T1000 (cell line): Measurements from ENCODE around the gene GUCA2A.

Source experiments
- DNase-seq: peaks from one replicate; lab custom pipeline; 2025; ENCODE audit warnings: mixed read lengths; lab: John Stamatoyannopoulos, UW

GUCA2A gene

DNA sequence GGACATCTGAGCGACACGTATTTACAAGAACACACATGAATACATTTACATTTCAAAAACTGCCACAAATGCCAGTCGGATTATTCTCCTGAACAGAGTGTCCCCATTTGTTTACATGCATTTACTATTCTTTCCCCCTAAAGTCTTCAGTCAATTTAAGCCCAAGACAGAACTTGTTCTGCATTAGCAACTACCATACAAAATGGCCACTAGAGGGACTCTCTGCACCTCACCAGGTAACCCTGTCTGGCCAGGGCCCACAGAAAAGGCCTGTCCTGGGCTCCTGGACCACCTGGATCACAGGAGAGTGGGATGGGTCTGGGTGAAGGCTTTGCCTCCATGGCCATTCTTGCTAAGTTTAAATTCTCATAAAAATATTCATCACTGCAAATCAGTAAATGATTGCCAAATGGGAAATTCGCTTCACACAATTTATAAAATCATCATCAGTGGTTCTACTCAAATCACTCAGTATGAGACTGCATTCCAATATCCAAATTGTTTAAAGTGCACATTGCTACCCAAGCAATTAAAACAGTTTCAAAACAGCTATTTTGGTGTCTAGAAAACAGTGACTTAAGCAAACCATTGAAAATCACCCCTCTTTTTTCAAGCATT is 12.5 kb upstream of the GUCA2A start:
- no peak for DNase-seq

GRCh38 chr1:42175314-42176054 is 10.9 kb upstream of the GUCA2A start:
- DNase-seq: no peak

GRCh38 chr1:42173961-42174735 is 9.6 kb upstream of the GUCA2A start:
- no peak for DNase-seq

DNA sequence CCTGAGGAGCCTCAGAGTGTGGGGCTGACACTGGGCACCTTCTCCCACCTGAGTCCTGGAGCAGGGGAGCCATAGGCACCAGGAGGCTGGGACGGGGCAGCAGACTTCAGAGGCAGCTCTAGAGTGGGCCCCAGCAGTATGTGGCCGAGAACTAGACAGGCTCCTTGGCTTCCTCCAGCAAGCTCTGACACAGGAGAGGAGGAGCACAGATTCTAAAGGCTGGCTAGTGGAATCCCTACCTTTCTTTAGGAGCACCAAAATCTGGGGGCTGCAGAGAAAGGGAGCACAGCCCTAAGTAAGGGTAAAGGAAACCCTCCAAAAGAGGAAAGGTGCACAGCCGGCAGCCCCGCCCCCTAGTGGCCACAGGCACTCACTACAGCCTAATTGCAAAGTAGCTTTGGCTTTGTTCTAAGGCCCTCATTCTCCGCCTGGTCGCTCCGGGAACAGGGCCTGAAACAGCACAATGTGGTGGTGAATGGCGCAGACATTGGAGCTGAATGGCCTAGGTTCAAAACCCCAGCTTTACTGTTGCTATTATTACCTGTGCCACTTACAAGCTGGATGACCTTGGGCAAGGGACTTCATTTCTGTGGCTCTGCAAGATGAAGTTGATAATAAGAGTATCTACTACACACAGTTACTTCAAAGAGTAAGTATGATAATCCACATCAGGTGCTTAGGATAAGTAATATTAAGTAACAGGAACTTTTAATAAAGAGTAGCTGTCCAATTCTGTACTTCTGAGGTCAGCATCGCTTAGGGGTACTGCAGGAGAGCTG is 8.8 kb upstream of the GUCA2A start:
- DNase-seq: peak; percentile 38

GRCh38 chr1:42172381-42173133 is 8.0 kb upstream of the GUCA2A start:
- no peak for DNase-seq

DNA sequence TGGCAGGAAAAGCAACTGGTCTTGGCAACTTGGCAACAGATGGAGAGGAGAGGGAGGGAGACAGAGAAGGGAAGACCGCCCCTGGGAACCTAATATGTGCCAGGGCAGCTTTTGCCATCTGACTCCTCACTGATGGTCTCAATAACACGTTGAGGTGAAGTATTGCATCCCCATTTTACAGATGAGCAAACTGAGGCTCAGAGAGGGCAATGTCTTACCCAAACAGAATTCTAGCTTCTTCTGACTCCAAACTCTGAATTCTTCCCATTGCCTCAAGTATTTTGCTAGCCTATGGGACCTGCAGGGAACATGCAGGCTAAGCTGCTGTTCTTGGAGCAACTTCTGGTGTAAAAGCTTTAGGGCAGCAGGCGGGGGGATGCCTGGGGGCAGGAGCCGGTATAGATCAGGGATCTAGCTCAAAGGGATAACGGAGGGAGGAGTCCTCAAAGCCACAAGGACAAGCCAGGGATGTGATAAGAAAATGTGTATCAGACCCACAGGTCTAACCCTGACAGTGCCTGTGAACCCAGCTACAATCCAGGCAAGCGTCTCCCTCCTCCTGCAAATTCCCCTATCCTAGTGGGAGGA is 7.2 kb upstream of the GUCA2A start:
- no peak for DNase-seq

DNA sequence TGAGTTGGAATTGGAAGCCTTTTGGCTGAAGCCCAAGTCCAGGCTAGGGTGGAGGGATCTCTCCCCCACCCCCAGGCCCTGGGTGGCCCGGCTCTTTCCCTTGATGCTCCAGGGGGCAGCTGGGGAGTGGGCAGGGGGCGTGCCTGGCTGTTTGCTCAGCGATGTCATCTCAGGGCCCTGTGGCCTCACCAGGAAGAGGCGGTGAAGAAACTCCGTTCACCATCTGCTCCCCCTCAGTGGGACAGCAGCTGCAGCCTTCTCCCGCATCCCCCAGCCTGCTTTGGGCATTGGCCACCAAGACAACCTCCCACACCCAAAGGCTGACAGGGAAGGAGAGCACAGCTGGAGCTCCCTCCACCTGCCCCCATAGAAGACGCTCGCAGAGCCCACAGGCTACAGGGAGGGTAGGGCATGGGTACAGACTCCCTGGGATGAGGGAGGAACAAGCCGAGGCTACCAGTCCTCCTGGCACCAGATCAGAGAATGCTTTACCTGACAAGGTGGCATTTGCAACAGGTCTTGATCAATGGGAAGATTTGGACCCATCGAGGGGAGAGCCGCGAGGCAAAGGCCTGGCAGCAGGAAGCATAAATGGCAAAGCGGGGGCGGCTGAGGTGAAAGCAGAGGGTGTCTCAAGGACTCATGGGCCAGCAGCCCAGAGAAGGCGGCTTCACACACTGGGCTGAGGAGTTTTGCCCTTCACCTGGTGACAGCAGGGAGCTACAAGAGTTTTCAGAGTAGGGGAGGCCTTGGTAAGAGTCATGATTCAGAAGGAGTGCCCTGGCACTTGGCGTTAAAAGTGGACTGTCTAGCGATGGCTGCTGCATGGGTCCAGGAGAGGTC is 6.5 kb upstream of the GUCA2A start:
- DNase-seq: no peak

GRCh38 chr1:42168763-42169162 is 4.2 kb upstream of the GUCA2A start:
- no peak for DNase-seq

GRCh38 chr1:42168391-42168670 is 3.8 kb upstream of the GUCA2A start:
- no peak for DNase-seq

GRCh38 chr1:42167611-42168390 is 3.3 kb upstream of the GUCA2A start:
- no peak for DNase-seq

DNA sequence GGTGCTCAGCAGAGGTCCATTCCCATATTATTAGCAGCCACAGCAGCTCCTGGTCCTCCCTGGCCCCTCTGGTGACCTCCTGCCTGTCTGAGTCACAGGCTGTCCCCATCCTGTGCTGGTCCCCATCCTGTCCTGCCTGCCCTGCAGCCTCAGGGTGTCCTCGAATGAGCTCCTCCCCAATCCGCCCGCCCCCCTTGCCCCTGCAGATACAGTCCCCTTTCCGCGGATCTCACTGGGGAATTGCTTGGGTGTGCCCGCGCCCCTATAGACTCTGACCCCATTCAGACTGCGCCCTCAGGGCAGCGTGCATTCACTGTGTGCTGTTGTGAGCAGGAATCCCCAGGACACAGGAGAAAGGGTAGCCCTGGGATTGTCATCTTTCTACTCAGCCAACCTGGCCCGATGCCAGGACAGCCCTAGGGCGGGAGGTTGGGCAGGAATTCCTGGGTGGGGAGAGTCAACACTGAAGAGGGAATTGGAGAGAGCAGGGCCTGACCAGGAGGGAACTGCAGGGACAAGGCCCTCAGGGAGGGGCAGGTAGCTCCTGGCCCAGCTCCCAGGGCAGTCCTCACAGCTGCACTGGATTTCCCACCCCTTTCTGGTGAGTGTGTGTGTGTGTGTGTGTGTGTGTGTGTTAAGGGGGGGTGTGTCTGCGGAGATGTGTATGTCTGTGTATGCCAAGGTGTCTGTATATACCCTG is 1.1 kb upstream of the GUCA2A start:
- peak; percentile 90 for DNase-seq

GRCh38 chr1:42163536-42164503 is 725 bp downstream of the GUCA2A start:
- DNase-seq: no peak

- no peak for DNase-seq
Observed at GRCh38 chr1:42163114-42163513, 1.4 kb downstream of the GUCA2A start.

DNA sequence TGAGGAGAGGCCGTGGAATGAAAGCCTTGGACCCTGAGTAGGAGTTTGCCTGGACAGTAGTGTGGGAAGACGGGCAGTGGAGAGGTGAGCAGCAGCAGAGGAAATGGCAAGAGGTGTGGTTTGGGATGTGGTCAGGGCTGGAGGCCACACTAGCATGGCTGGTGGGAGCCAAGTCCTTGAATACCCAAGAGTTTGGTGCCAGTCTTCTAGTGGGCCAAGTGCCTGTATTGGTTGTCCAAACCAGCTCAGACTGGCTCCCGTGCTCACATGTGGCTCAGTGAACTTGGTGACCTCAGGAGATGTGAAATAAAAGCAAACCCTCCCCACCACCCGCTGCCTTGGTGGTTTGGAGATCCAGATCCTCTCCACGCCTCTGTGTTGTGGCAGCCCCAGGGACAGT is 2.4 kb downstream of the GUCA2A start:
- DNase-seq: no peak

DNA sequence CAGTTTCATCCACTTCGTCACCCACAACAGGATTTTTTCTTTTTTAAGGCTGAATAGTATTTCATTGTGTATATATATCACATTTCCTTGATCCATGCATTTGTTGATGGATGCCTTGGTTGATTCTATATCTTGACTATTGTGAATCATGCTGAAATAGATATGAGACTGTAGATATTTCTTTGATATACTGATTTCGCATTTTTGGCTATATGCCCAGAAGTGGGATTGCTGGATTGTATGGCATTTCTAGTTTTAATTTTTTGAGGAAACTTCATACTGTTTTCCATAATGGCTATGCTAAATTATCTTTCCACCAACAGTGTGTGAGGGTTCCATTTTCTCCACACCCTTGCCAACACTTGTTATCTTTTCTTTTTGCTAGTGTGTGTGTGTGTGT is 6.4 kb downstream of the GUCA2A start:
- no peak for DNase-seq

GRCh38 chr1:42157667-42158066 is 6.9 kb downstream of the GUCA2A start:
- no peak for DNase-seq

GRCh38 chr1:42155362-42155761 is 9.2 kb downstream of the GUCA2A start:
- DNase-seq: no peak

GRCh38 chr1:42154685-42155084 is 9.9 kb downstream of the GUCA2A start:
- DNase-seq: no peak
